ENCODE measurements around the gene ANO7. TPM values are rescaled to one million over a fixed set of nuclear protein-coding genes. Genes with fewer than 3 reads are reported as not detected.

The ANO7 gene
- total RNA-seq, 1 experiment from 2014 or later: 4.1 TPM

DNA sequence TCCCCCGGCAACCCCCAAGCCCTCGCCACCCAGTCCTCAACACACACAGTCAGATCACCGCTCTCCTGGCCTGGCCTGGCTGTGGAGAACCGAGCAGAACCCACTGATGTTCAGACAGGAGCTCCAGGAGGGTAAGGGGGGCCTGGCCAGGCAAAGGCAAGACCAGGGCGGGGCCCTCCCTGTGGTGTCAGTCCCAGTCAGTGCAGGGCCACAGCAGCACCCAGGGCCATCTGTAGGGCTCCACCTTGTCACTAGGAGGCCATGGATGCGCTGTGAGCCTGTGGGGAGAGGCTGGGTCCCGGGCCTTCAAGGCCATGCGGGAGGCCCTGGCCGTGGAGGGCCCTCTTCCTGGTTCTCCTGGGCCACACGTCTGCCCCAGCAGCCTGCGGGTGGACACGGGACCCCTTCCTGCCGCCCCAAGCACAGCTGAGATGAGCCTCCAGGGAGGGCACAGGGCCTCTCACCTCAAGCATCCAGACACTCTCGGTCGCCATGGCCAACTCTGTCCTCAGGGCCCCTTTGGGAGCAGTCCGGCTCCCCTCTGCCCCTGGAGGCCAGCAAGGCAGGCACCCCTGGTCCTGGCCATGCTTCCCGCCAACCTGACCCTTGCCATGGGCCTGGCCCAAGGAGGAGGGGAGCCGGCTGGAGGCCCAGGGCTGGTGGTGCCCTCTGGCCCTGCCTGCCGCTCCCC is 2.0 kb downstream of the ANO7 start:
- no peaks in the 10 kb centered on the region for H3K9me3 ChIP-seq
- H3K36me3 ChIP-seq (ENCODE audit: control insufficient read depth, insufficient read depth, low read length): no peaks in the 10 kb centered on the region
- ChIA-PET POLR2A (no interaction called here), CTCF (no interaction called here)
- Mint-ChIP-seq H3K9me3 (ENCODE audit: unreplicated experiment) (no peaks in the 10 kb centered on the region), H3K27ac (ENCODE audit: unreplicated experiment) (no peak overlapping the region), H3K4me3 (ENCODE audit: unreplicated experiment) (no peak overlapping the region), H3K36me3 (ENCODE audit: insufficient read depth, unreplicated experiment) (no peaks in the 10 kb centered on the region), H3K4me1 (ENCODE audit: low read depth, unreplicated experiment) (no peaks in the 10 kb centered on the region), H3K27me3 (ENCODE audit: insufficient read depth, unreplicated experiment) (no peaks in the 10 kb centered on the region)
- no TSS peak for BruUV-seq (replicated peaks)
- intact Hi-C loops (cut with micrococcal nuclease; ENCODE audit: unreplicated experiment): no loop called here
- H3K27me3 ChIP-seq (replicated peaks; ENCODE audit: control insufficient read depth, insufficient read depth, low read length): no peaks in the 10 kb centered on the region
- DNase-seq: no peak
- TF ChIP-seq, protein P1, sequence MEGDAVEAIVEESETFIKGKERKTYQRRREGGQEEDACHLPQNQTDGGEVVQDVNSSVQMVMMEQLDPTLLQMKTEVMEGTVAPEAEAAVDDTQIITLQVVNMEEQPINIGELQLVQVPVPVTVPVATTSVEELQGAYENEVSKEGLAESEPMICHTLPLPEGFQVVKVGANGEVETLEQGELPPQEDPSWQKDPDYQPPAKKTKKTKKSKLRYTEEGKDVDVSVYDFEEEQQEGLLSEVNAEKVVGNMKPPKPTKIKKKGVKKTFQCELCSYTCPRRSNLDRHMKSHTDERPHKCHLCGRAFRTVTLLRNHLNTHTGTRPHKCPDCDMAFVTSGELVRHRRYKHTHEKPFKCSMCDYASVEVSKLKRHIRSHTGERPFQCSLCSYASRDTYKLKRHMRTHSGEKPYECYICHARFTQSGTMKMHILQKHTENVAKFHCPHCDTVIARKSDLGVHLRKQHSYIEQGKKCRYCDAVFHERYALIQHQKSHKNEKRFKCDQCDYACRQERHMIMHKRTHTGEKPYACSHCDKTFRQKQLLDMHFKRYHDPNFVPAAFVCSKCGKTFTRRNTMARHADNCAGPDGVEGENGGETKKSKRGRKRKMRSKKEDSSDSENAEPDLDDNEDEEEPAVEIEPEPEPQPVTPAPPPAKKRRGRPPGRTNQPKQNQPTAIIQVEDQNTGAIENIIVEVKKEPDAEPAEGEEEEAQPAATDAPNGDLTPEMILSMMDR (IDR thresholded peaks at IDR 0.05; ENCODE audit: insufficient read depth in 1 of 2, low read depth in 1 of 2, low read length in 1 of 2, severe bottlenecking in 1 of 2, unreplicated experiment in 1 of 2): no peak
- H3K4me3 ChIP-seq (ENCODE audit: low read depth, low read length): no peak overlapping the region
- H3K4me1 ChIP-seq: no peaks in the 10 kb centered on the region

GRCh38 chr2:241191081-241191480 is 2.6 kb downstream of the ANO7 start:
- no TSS peak for BruUV-seq (replicated peaks)
- Histone ChIP-seq H3K36me3 (ENCODE audit: control insufficient read depth, insufficient read depth, low read length) (no peaks in the 10 kb centered on the region), H3K27me3 (replicated peaks; ENCODE audit: control insufficient read depth, insufficient read depth, low read length) (no peaks in the 10 kb centered on the region), H3K9me3 (no peaks in the 10 kb centered on the region), H3K4me1 (no peaks in the 10 kb centered on the region), H3K4me3 (ENCODE audit: low read depth, low read length) (no peak overlapping the region)
- POLR2A ChIA-PET: no interaction called here
- CTCF ChIA-PET: no interaction called here
- DNase-seq: no peak
- intact Hi-C loops (cut with micrococcal nuclease; ENCODE audit: unreplicated experiment): no loop called here
- Mint-ChIP-seq H3K36me3 (ENCODE audit: insufficient read depth, unreplicated experiment) (no peaks in the 10 kb centered on the region), H3K27me3 (ENCODE audit: insufficient read depth, unreplicated experiment) (no peaks in the 10 kb centered on the region), H3K9me3 (ENCODE audit: unreplicated experiment) (no peaks in the 10 kb centered on the region), H3K4me3 (ENCODE audit: unreplicated experiment) (no peak overlapping the region), H3K4me1 (ENCODE audit: low read depth, unreplicated experiment) (no peaks in the 10 kb centered on the region), H3K27ac (ENCODE audit: unreplicated experiment) (no peak overlapping the region)
- TF ChIP-seq, protein P1 (IDR thresholded peaks at IDR 0.05; ENCODE audit: insufficient read depth in 1 of 2, low read depth in 1 of 2, low read length in 1 of 2, severe bottlenecking in 1 of 2, unreplicated experiment in 1 of 2): no peak

- Histone ChIP-seq H3K27me3 (replicated peaks; ENCODE audit: control insufficient read depth, insufficient read depth, low read length) (no peaks in the 10 kb centered on the region), H3K9me3 (no peaks in the 10 kb centered on the region), H3K36me3 (ENCODE audit: control insufficient read depth, insufficient read depth, low read length) (no peaks in the 10 kb centered on the region), H3K4me1 (no peaks in the 10 kb centered on the region), H3K4me3 (ENCODE audit: low read depth, low read length) (no peak overlapping the region)
- H3K4me1 Mint-ChIP-seq (ENCODE audit: low read depth, unreplicated experiment): no peaks in the 10 kb centered on the region
- BruUV-seq (replicated peaks): no TSS peak
- POLR2A ChIA-PET: no interaction called here
- TF ChIP-seq, protein P1 (IDR thresholded peaks at IDR 0.05; ENCODE audit: insufficient read depth in 1 of 2, low read depth in 1 of 2, low read length in 1 of 2, severe bottlenecking in 1 of 2, unreplicated experiment in 1 of 2): no peak
- H3K36me3 Mint-ChIP-seq (ENCODE audit: insufficient read depth, unreplicated experiment): no peaks in the 10 kb centered on the region
- no peaks in the 10 kb centered on the region for H3K27me3 Mint-ChIP-seq (ENCODE audit: insufficient read depth, unreplicated experiment)
- no peak overlapping the region for H3K4me3 Mint-ChIP-seq (ENCODE audit: unreplicated experiment)
- intact Hi-C loops (cut with micrococcal nuclease; ENCODE audit: unreplicated experiment): no loop called here
- no peak for DNase-seq
- H3K9me3 Mint-ChIP-seq (ENCODE audit: unreplicated experiment): no peaks in the 10 kb centered on the region
- CTCF ChIA-PET: no interaction called here
- H3K27ac Mint-ChIP-seq (ENCODE audit: unreplicated experiment): no peak overlapping the region
These were observed 4.8 kb downstream of the ANO7 start for GRCh38 chr2:241193271-241193670.

Measured in Caco-2 (cell line).